Liver (tissue), 9 donors: Measurements from ENCODE around the gene FAT1. TPM values are rescaled to one million over a fixed set of nuclear protein-coding genes. Genes with fewer than 3 reads are reported as not detected.
"Not testable (repeated sequence)": the region's sequence is repeated elsewhere in the genome, so short reads cannot be mapped to it uniquely, and the experiment has no call there.

Experiments
- DNase-seq: peaks from one replicate; pipeline ENCODE4 v3.0.0-alpha.2; 2017; ENCODE audit warnings: low spot score
- H3K27ac ChIP-seq, 2 donors: one replicate each; pipeline ENCODE4 v1.7.0; 2013; ENCODE audit warnings: inconsistent platforms in 2 of 2, low read length in 2 of 2, control low read depth in 1 of 2, low read depth in 1 of 2, mild to moderate bottlenecking in 1 of 2
- H3K27me3 ChIP-seq, 4 donors: one replicate each; pipeline versions ENCODE4 v1.6.1 to v1.7.0; 2013; ENCODE audit warnings: low read length in 3 of 4, inconsistent platforms in 1 of 4, mild to moderate bottlenecking in 1 of 4, moderate library complexity in 1 of 4; ENCODE audit not compliant: control insufficient read depth in 4 of 4, insufficient read depth in 4 of 4
- H3K36me3 ChIP-seq, 4 donors: one replicate each; pipeline versions ENCODE4 v1.6.1 to v1.7.0; 2013; ENCODE audit warnings: low read length in 3 of 4, mild to moderate bottlenecking in 3 of 4, low read depth in 1 of 4, moderate library complexity in 1 of 4; ENCODE audit not compliant: control insufficient read depth in 4 of 4, insufficient read depth in 3 of 4
- H3K4me1 ChIP-seq, 4 donors: one replicate each; pipeline versions ENCODE4 v1.6.1 to v1.7.0; 2013; ENCODE audit warnings: low read length in 3 of 4, mild to moderate bottlenecking in 3 of 4, moderate library complexity in 1 of 4; ENCODE audit not compliant: control insufficient read depth in 4 of 4, insufficient read depth in 4 of 4
- H3K4me3 ChIP-seq, 3 donors: one replicate each; pipeline versions ENCODE4 v1.6.1 to v1.7.0; 2013; ENCODE audit warnings: low read length in 3 of 3, control low read depth in 1 of 3, low read depth in 1 of 3, mild to moderate bottlenecking in 1 of 3
- H3K9ac ChIP-seq, 2 donors: one replicate each; pipeline ENCODE4 v1.7.0; 2013; ENCODE audit warnings: low read length in 2 of 2, mild to moderate bottlenecking in 2 of 2, moderate library complexity in 2 of 2, control low read depth in 1 of 2, low read depth in 1 of 2
- H3K9me3 ChIP-seq, 4 donors: one replicate each; pipeline versions ENCODE4 v1.6.1 to v1.7.0; 2013; ENCODE audit warnings: low read length in 3 of 4; ENCODE audit not compliant: control insufficient read depth in 4 of 4
- EGR1 ChIP-seq, 2 donors: IDR thresholded peaks; 2 replicates each; pipeline ENCODE4 v1.6.1; 2016 to 2018; ENCODE audit warnings: antibody characterized with exemption in 2 of 2, low read depth in 2 of 2
- FOXA2 ChIP-seq: IDR thresholded peaks from 2 replicates; pipeline ENCODE4 v1.6.1; 2016; ENCODE audit warnings: antibody characterized with exemption
- GABPA ChIP-seq, 2 donors: IDR thresholded peaks in 1 of 2; conservative IDR thresholded peaks in 1 of 2; 2 replicates each; pipeline ENCODE4 v1.6.1; 2016; ENCODE audit warnings: antibody characterized with exemption in 2 of 2, mild to moderate bottlenecking in 1 of 2, moderate library complexity in 1 of 2
- HNF4A ChIP-seq, 2 donors: conservative IDR thresholded peaks; 2 replicates each; pipeline ENCODE4 v1.6.1; 2016; ENCODE audit warnings: antibody characterized with exemption in 2 of 2, mild to moderate bottlenecking in 2 of 2
- JUND ChIP-seq, 2 donors: IDR thresholded peaks; 2 replicates each; pipeline ENCODE4 v1.6.1; 2016; ENCODE audit warnings: antibody characterized with exemption in 2 of 2
- RAD21 ChIP-seq, 2 donors: IDR thresholded peaks; 2 replicates each; pipeline ENCODE4 v1.6.1; 2016; ENCODE audit warnings: antibody characterized with exemption in 2 of 2, mild to moderate bottlenecking in 2 of 2
- RXRA ChIP-seq, 2 donors: IDR thresholded peaks; 2 replicates each; pipeline ENCODE4 v1.6.1; 2017 to 2018; ENCODE audit warnings: antibody characterized with exemption in 2 of 2, mild to moderate bottlenecking in 1 of 2
- SP1 ChIP-seq: IDR thresholded peaks from 2 replicates; pipeline ENCODE4 v1.6.1; 2018; ENCODE audit warnings: antibody characterized with exemption, mild to moderate bottlenecking
- TAF1 ChIP-seq: conservative IDR thresholded peaks from 2 replicates; pipeline ENCODE4 v1.6.1; 2016; ENCODE audit warnings: antibody characterized with exemption, mild to moderate bottlenecking
- YY1 ChIP-seq: IDR thresholded peaks from 2 replicates; pipeline ENCODE4 v1.6.1; 2016; ENCODE audit warnings: antibody characterized with exemption, mild to moderate bottlenecking
- WGBS: extraction: QIAGEN DNeasy Blood & Tissue Kit; methylation state at CpG from one replicate; pipeline ENCODE4 v1.1.7; 2013; 5-methylcytosine and 5-hydroxymethylcytosine counted together
- polyA plus RNA-seq, 2 donors: library from polyadenylated mRNA; stranded (reverse) in 1 of 2; unstranded in 1 of 2; fragments of 200-250 nt in 1 of 2; fragments of >200 nt in 1 of 2; fragmentation: Nextera tagmentation in 1 of 2; extraction: Ambion mirVana in 1 of 2; gene quantifications; one replicate each; pipeline versions ENCODE4 v1.2.1 to v1.2.3, GENCODE V29; 2013 to 2015
- total RNA-seq, 2 donors: library from RNA; depleted of rRNA; stranded (reverse); fragments of >200 nt; gene quantifications; one replicate each; pipeline ENCODE4 v1.2.3, GENCODE V29; 2014
- TF ChIP-seq, protein P1 (sequence below): fragments of 150-350 bp; IDR thresholded peaks from 2 replicates; pipeline ENCODE4 v1.5.1; 2017; ENCODE audit warnings: improper control_type of control experiment, low read depth, low read length; ENCODE audit not compliant: missing input control
- donor health status: healthy.
- donor health status: healthy.
- donor health status: healthy.
- donor health status: healthy.
- donor health status: healthy.

Gene FAT1
- total and polyA plus RNA-seq, 4 donors = 10.0 to 48.0 (median 30.0) TPM

DNA sequence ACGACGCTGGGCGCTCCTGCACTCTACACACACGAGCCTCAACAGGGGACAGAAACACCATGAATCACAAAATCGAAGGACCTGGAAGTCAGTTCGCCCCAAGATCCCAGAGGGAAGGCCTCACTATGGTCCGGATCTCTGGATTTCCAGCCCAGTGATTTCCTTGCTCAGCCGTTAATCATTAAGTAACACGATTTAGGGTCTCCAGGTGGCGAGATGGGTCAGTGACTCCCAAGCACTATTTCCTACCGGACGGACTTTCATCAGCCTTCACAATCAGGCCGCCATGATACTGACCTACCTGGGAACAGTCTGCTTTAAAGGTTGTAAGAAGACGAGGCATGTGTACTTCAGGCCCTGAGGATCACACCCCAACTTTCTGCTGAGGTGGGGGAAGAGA, 63.7 kb downstream of the FAT1 start:
- Histone ChIP-seq H3K27me3 (no peaks in the 10 kb centered on the region), H3K36me3 (peaks cover 0 to 2% (median 0%) of the 10 kb centered on the region in 4 donors), H3K9ac (no peak overlapping the region), H3K4me3 (no peak overlapping the region), H3K27ac (no peak overlapping the region), H3K4me1 (no peaks in the 10 kb centered on the region), H3K9me3 (no peaks in the 10 kb centered on the region)
- no peak for DNase-seq
- WGBS = 90% methylated on average over 14 of the region's 14 CpGs
- TF ChIP-seq, protein P1, sequence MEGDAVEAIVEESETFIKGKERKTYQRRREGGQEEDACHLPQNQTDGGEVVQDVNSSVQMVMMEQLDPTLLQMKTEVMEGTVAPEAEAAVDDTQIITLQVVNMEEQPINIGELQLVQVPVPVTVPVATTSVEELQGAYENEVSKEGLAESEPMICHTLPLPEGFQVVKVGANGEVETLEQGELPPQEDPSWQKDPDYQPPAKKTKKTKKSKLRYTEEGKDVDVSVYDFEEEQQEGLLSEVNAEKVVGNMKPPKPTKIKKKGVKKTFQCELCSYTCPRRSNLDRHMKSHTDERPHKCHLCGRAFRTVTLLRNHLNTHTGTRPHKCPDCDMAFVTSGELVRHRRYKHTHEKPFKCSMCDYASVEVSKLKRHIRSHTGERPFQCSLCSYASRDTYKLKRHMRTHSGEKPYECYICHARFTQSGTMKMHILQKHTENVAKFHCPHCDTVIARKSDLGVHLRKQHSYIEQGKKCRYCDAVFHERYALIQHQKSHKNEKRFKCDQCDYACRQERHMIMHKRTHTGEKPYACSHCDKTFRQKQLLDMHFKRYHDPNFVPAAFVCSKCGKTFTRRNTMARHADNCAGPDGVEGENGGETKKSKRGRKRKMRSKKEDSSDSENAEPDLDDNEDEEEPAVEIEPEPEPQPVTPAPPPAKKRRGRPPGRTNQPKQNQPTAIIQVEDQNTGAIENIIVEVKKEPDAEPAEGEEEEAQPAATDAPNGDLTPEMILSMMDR = no peak

DNA sequence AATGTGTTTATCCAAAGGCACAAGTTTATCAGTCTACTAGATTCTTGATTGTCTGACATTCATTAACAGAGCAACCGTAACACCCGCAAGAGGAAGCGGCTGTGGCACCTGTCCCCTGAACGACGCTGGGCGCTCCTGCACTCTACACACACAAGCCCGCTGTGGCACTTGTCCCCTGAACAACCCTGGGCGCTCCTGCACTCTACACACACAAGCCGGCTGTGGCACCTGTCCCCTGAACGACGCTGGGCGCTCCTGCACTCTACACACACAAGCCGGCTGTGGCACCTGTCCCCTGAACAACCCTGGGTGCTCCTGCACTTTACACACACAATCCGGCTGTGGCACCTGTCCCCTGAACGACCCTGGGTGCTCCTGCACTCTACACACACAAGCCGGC, 64.2 kb downstream of the FAT1 start:
- H3K9me3 ChIP-seq, H3K9ac ChIP-seq, H3K36me3 ChIP-seq, DNase-seq, H3K4me1 ChIP-seq, H3K27me3 ChIP-seq, H3K4me3 ChIP-seq, H3K27ac ChIP-seq: not testable (repeated sequence)
- 88% methylated on average over 16 of the region's 16 CpGs for WGBS

DNA sequence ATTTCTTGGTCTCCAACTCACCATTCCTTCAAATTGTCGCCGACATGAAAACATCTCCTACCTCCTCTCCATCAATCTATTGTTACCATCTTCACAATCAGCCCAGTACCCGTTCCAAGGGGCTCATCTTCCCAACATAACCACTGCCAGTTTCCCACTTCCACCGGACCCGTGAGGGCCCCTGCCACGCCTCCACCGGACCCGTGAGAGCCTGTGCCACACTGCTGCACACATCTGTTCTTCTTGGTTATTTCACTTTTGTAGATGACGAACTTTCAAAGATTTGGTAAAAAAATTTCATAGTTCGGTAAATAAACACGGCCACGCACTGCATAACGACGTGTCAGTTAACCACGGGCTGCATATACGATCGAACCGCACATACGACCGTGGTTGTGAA, 65.0 kb downstream of the FAT1 start:
- no peak overlapping the region for H3K9ac ChIP-seq
- WGBS = 94% methylated on average over 20 of the region's 20 CpGs
- no peak for DNase-seq
- H3K4me1 ChIP-seq = no peaks in the 10 kb centered on the region
- no peak for TF ChIP-seq JUND (IDR thresholded peaks at IDR 0.05)
- TF ChIP-seq EGR1 (IDR thresholded peaks at IDR 0.05; ENCODE audit: low read depth in 2 of 2) = no peak
- no peak for TF ChIP-seq RXRA (IDR thresholded peaks at IDR 0.05)
- TF ChIP-seq, protein P1 = no peak
- TF ChIP-seq GABPA (IDR thresholded peaks at IDR 0.05 in 1 of 2, conservative IDR thresholded peaks at IDR 0.05 in 1 of 2) = no peak
- no peak for TF ChIP-seq RAD21 (IDR thresholded peaks at IDR 0.05)
- TF ChIP-seq SP1 = no peak
- TF ChIP-seq FOXA2 = no peak
- no peak for TF ChIP-seq YY1
- no peak for TF ChIP-seq HNF4A (conservative IDR thresholded peaks at IDR 0.05)
- no peak for TF ChIP-seq TAF1
- peaks cover 0 to 2% (median 0%) of the 10 kb centered on the region in 4 donors for H3K36me3 ChIP-seq
- no peak overlapping the region for H3K4me3 ChIP-seq
- no peaks in the 10 kb centered on the region for H3K9me3 ChIP-seq
- H3K27me3 ChIP-seq = no peaks in the 10 kb centered on the region
- H3K27ac ChIP-seq = no peak overlapping the region
